Heart right ventricle (tissue), 16 donors: Measurements from ENCODE around the gene HNRNPL. TPM values are rescaled to one million over a fixed set of nuclear protein-coding genes. Genes with fewer than 3 reads are reported as not detected.
"Not testable (repeated sequence)": the region's sequence is repeated elsewhere in the genome, so short reads cannot be mapped to it uniquely, and the experiment has no call there.

Experiments used
- ATAC-seq, 8 donors: fragments of 200-7000 bp; cut with Tn5 transposase; one replicate each; pipeline ENCODE4 v1.9.1; 2020; ENCODE audit warnings: mild to moderate bottlenecking in 8 of 8, moderate library complexity in 8 of 8, moderate number of reproducible peaks in 1 of 8
- DNase-seq, 2 donors: peaks; one replicate each; pipeline ENCODE4 v3.0.0-alpha.2; 2020
- H3K27ac ChIP-seq, 10 donors: fragments of 200-600 bp; sonication (generic) in 2 of 10; one replicate each; pipeline versions ENCODE4 v1.5.0 to v1.8.0; 2020 to 2022; ENCODE audit warnings: mild to moderate bottlenecking in 3 of 10
- H3K27me3 ChIP-seq, 7 donors: fragments of 200-600 bp; one replicate each; pipeline ENCODE4 v1.8.0; 2021 to 2022; ENCODE audit warnings: mild to moderate bottlenecking in 2 of 7
- H3K36me3 ChIP-seq, 9 donors: fragments of 200-600 bp; sonication (generic) in 1 of 9; one replicate each; pipeline versions ENCODE4 v1.5.0 to v1.8.0; 2020 to 2022; ENCODE audit warnings: mild to moderate bottlenecking in 2 of 9
- H3K4me1 ChIP-seq, 9 donors: fragments of 200-600 bp; sonication (generic) in 1 of 9; one replicate each; pipeline versions ENCODE4 v1.5.0 to v1.8.0; 2020 to 2022; ENCODE audit warnings: mild to moderate bottlenecking in 4 of 9
- H3K4me3 ChIP-seq, 10 donors: fragments of 200-600 bp; sonication (generic) in 2 of 10; one replicate each; pipeline versions ENCODE4 v1.5.0 to v1.8.0; 2020 to 2022; ENCODE audit warnings: mild to moderate bottlenecking in 7 of 10, moderate library complexity in 2 of 10
- H3K9me3 ChIP-seq, 11 donors: fragments of 200-600 bp in 10 of 11; sonication (generic) in 2 of 11; one replicate each; pipeline versions ENCODE4 v1.5.0 to v1.8.0; 2013 to 2022; ENCODE audit warnings: mild to moderate bottlenecking in 2 of 11, control low read depth in 1 of 11, moderate library complexity in 1 of 11
- CTCF ChIP-seq, 9 donors: fragments of 200-600 bp; sonication (generic) in 2 of 9; IDR thresholded peaks; one replicate each; pipeline versions ENCODE4 v1.5.0 to v1.8.0; 2021 to 2022; ENCODE audit warnings: antibody characterized with exemption in 9 of 9, mild to moderate bottlenecking in 5 of 9, moderate library complexity in 1 of 9
- WGBS, 2 donors: extraction: QIAGEN DNeasy Blood & Tissue Kit; methylation state at CpG; one replicate each; pipeline ENCODE4 v1.1.7; 2013; ENCODE audit warnings: inconsistent platforms in 1 of 2; 5-methylcytosine and 5-hydroxymethylcytosine counted together
- intact Hi-C, 10 donors: fragments of 100-400 bp; cut with DNase I; formaldehyde crosslinking; loops; one replicate each; pipeline versions ENCODE4 v1.11.1 to v1.14.2; 2022
- polyA plus RNA-seq, 2 donors: library from polyadenylated mRNA; stranded (reverse); fragments of 200-250 nt; gene quantifications; one replicate each; pipeline ENCODE4 v1.2.3, GENCODE V29; 2013
- total RNA-seq, 10 donors: library from RNA; stranded (reverse); fragmentation: NEBNext Ultra II Directional in 3 of 10; extraction: Animal tissue kit (Norgen Biotek cat#: 25700) in 3 of 10; gene quantifications; one replicate each; pipeline versions ENCODE4 v1.2.1 to v1.2.4, GENCODE V29; 2021 to 2023
- donor health status: Arrhythmogenic right ventricular cardiomyopathy.
- donor health status: ischemic (EF 13 %, LVEDD 7.1; RV severe dilation, severe dysfunction).
- donor health status: healthy with polysubstance abuse.
- donor health status: DM: no; HTN: yes; CAD: no.
- donor health status: DM: no; HTN: no; CAD: no.
- donor health status: ischemic (EF 25% LVEDD 6.9; RV normal size, moderate dysfunction).
- donor health status: ischemic (EF 25% LVEDD 5.7; RV mildly dilated, moderate dysfunction).
- donor health status: healthy.
- donor health status: DM: yes; HTN: yes; CAD: no.
- donor health status: Ischemic cardiomyopathy.
- donor health status: ischemic (EF 35%, LVEDD 5.7; RV mildly dilated, moderate dysfunction).
- donor health status: nonischemic (EF 11% LVEDD 7.7; RV severe dilation, severe dysfunction).
- donor health status: DM: yes; HTN: yes; CAD: no.
- donor health status: PGD.
- donor health status: ischemic (EF 29% LVEDD 5.4; RV normal size, mild dysfunction).
- donor health status: nonischemic (EF 23%, LVEDD 6.1; RV moderate dilation, normal function).

The HNRNPL gene
- total and polyA plus RNA-seq, 12 donors, result 130 to 196 (median 170) TPM

GRCh38 chr19:38889803-38890202 lies 40.0 kb upstream of the HNRNPL start:
- intact Hi-C loops, result loop anchor here in 1 of 10 donors (10.0 kb wide), 1 partner anchor 265 kb away; no protein-coding TSS in a partner anchor
- DNase-seq, result no peak
- TF ChIP-seq CTCF (IDR thresholded peaks at IDR 0.05), result no peak
- H3K4me1 ChIP-seq, result peaks cover 0 to 27% (median 11%) of the 10 kb centered on the region in 9 donors
- peaks cover 0 to 75% (median 11%) of the 10 kb centered on the region in 9 donors for H3K36me3 ChIP-seq
- ATAC-seq, result no peak
- 91 to 94% methylated on average over 8 of the region's 8 CpGs for WGBS, 2 donors
- no peak overlapping the region for H3K4me3 ChIP-seq
- H3K9me3 ChIP-seq, result no peaks in the 10 kb centered on the region
- peak overlapping the region in 1 of 10 donors; percentile 3 for H3K27ac ChIP-seq
- no peaks in the 10 kb centered on the region for H3K27me3 ChIP-seq

GRCh38 chr19:38888876-38889275 lies 39.1 kb upstream of the HNRNPL start:
- H3K36me3 ChIP-seq, result peaks cover 0 to 82% (median 11%) of the 10 kb centered on the region in 9 donors
- no peaks in the 10 kb centered on the region for H3K9me3 ChIP-seq
- H3K4me3 ChIP-seq, result no peak overlapping the region
- peaks cover 0 to 27% (median 10%) of the 10 kb centered on the region in 9 donors for H3K4me1 ChIP-seq
- intact Hi-C loops, result no loop called here
- H3K27ac ChIP-seq, result no peak overlapping the region
- no peaks in the 10 kb centered on the region for H3K27me3 ChIP-seq
- ATAC-seq (no peak), DNase-seq (no peak)
- no peak for TF ChIP-seq CTCF (IDR thresholded peaks at IDR 0.05)
- WGBS, 2 donors, result 95 to 97% methylated on average over 17 of the region's 17 CpGs

- intact Hi-C loops, H3K4me3 ChIP-seq, DNase-seq, ATAC-seq, H3K27me3 ChIP-seq, H3K4me1 ChIP-seq, H3K9me3 ChIP-seq, H3K27ac ChIP-seq: not testable (repeated sequence)
- peaks cover 0 to 86% (median 36%) of the 10 kb centered on the region in 9 donors for H3K36me3 ChIP-seq
- WGBS, 2 donors, result 95 to 98% methylated on average over 3 of the region's 3 CpGs
Measured at GRCh38 chr19:38884691-38885090, 34.9 kb upstream of the HNRNPL start.

- no peak for TF ChIP-seq CTCF (IDR thresholded peaks at IDR 0.05)
- WGBS, 2 donors, result 93 to 94% methylated on average over 9 of the region's 9 CpGs
- no peak overlapping the region for H3K27ac ChIP-seq
- no peak overlapping the region for H3K4me3 ChIP-seq
- ATAC-seq (no peak), DNase-seq (no peak)
- intact Hi-C loops, result no loop called here
- H3K27me3 ChIP-seq, result no peaks in the 10 kb centered on the region
- peaks cover 0 to 82% (median 27%) of the 10 kb centered on the region in 9 donors for H3K36me3 ChIP-seq
- H3K9me3 ChIP-seq, result no peaks in the 10 kb centered on the region
- H3K4me1 ChIP-seq, result peaks cover 0 to 16% (median 7%) of the 10 kb centered on the region in 9 donors
Measured at GRCh38 chr19:38883286-38883685, 33.5 kb upstream of the HNRNPL start.

- intact Hi-C loops, result no loop called here
- no peak for DNase-seq
- H3K27ac ChIP-seq, result no peak overlapping the region
- peaks cover 0 to 34% (median 16%) of the 10 kb centered on the region in 9 donors for H3K4me1 ChIP-seq
- peaks cover 0 to 61% (median 26%) of the 10 kb centered on the region in 9 donors for H3K36me3 ChIP-seq
- no peak for ATAC-seq
- no peak for TF ChIP-seq CTCF (IDR thresholded peaks at IDR 0.05)
- H3K27me3 ChIP-seq, result no peaks in the 10 kb centered on the region
- no peaks in the 10 kb centered on the region for H3K9me3 ChIP-seq
- H3K4me3 ChIP-seq, result no peak overlapping the region
- 92 to 93% methylated on average over 17 to 19 of the region's 19 CpGs for WGBS, 2 donors
Measured at GRCh38 chr19:38880882-38881609, 31.3 kb upstream of the HNRNPL start.
